ENCODE data around the gene PLCB1. TPM values are rescaled to one million over a fixed set of nuclear protein-coding genes. Genes with fewer than 3 reads are reported as not detected.

The PLCB1 gene
- total RNA-seq, 3 donors from 2014 or later = 7.2 to 50.7 (median 8.8) TPM

GRCh38 chr20:8656335-8656734 is 524.3 kb downstream of the PLCB1 start:
- DNase-seq (no peak), ATAC-seq (no peak)
- no peaks in the 10 kb centered on the region for H3K4me1 ChIP-seq (ENCODE audit: low read depth)
- intact Hi-C loops (cut with DNase I, micrococcal nuclease) = no loop called here
- H3K9me3 ChIP-seq = no peaks in the 10 kb centered on the region
- no peaks in the 10 kb centered on the region for H3K36me3 ChIP-seq (ENCODE audit: low read depth)
- no peak for TF ChIP-seq CTCF (IDR thresholded peaks at IDR 0.05)
- H3K4me3 ChIP-seq = no peak overlapping the region

DNA sequence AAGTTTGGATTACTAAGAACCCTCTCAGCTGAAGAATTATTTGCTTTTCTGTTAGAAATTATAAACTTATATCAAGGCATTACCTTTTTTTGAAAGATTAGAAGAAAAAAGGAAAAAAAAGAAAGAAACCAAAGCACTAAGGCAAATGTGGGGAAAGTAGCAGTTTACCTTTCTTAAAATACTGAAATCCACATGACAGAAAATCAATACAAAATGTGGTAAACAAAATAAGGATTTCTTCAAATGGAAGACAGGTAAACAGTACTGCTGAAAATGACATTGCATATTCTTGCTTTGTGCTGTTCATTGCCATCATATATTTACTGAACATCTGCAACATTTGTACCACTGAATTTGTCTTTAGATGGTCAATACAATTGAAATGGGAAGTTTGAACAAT is 525.6 kb downstream of the PLCB1 start:
- Histone ChIP-seq H3K4me1 (ENCODE audit: low read depth) (no peaks in the 10 kb centered on the region), H3K4me3 (no peak overlapping the region)

DNA sequence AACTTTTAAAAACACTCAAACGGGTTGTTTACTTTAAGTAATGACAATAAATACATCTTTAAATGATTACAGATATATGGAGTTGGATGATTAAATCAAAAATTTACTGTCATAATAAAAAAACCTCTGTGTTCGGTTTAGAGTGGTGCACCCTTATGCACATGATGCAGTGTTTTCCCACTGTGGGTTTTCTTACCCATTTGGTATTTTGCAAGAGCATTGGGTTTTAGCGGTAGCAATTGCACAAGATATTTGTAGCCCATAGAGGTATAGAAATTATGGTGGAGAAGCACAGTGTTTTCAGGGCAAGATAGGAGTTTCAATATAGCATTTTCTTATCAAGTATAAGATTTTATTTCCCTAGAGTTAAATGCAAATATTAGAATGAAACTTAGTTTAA is 526.0 kb downstream of the PLCB1 start:
- no peaks in the 10 kb centered on the region for H3K4me1 ChIP-seq (ENCODE audit: low read depth)
- H3K4me3 ChIP-seq = no peak overlapping the region
- DNase-seq (no peak), ATAC-seq (no peak)
- TF ChIP-seq CTCF (IDR thresholded peaks at IDR 0.05) = no peak
- intact Hi-C loops (cut with DNase I, micrococcal nuclease) = no loop called here
- H3K9me3 ChIP-seq = no peaks in the 10 kb centered on the region
- H3K36me3 ChIP-seq (ENCODE audit: low read depth) = no peaks in the 10 kb centered on the region

More for the DNA sequence above, 525.6 kb downstream of the PLCB1 start:
- ATAC-seq (no peak), DNase-seq (no peak)
- intact Hi-C loops (cut with DNase I, micrococcal nuclease) = no loop called here
- TF ChIP-seq CTCF (IDR thresholded peaks at IDR 0.05) = no peak
- Histone ChIP-seq H3K36me3 (ENCODE audit: low read depth) (no peaks in the 10 kb centered on the region), H3K9me3 (no peaks in the 10 kb centered on the region)

GRCh38 chr20:8661229-8661952 is 529.3 kb downstream of the PLCB1 start:
- intact Hi-C loops (cut with DNase I, micrococcal nuclease) = no loop called here
- DNase-seq (no peak), ATAC-seq (no peak)
- Histone ChIP-seq H3K36me3 (ENCODE audit: low read depth) (no peaks in the 10 kb centered on the region), H3K4me1 (ENCODE audit: low read depth) (no peaks in the 10 kb centered on the region), H3K4me3 (no peak overlapping the region), H3K9me3 (no peaks in the 10 kb centered on the region)
- no peak for TF ChIP-seq CTCF (IDR thresholded peaks at IDR 0.05)

DNA sequence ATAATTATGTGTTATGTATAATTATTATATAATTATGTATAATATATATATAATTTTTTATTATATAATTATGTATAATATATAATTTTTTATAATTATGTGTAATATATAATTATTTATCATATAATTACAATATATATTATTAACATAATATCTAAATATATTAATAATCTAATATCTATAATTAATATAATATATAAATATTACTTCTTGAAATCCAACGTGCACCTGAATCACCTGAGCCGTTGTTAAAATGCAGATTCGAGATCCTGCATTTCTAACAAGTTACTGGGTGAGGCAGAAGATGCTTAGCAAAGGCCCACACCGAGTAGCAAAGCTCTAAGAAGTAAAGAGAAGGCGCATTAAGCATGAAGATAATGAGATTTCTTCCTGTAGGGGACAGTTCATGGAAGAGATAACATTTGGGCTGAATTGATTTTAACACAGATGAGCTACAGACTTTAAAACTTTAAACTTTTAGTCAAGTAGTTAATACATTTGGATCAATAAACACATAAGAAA is 530.4 kb downstream of the PLCB1 start:
- ATAC-seq = no peak
- no peak for DNase-seq

More for the DNA sequence above, 530.4 kb downstream of the PLCB1 start:
- no peaks in the 10 kb centered on the region for H3K36me3 ChIP-seq (ENCODE audit: low read depth)
- no peaks in the 10 kb centered on the region for H3K4me1 ChIP-seq (ENCODE audit: low read depth)
- no peak overlapping the region for H3K4me3 ChIP-seq
- intact Hi-C loops (cut with DNase I, micrococcal nuclease) = no loop called here
- TF ChIP-seq CTCF (IDR thresholded peaks at IDR 0.05) = no peak
- no peaks in the 10 kb centered on the region for H3K9me3 ChIP-seq

Data from mucosa of descending colon (tissue), 3 donors.